ENCODE results near the gene NELL2.

NELL2 gene

GRCh38 chr12:44476683-44477082 lies 399.4 kb downstream of the NELL2 start:
- Mint-ChIP-seq H3K36me3 (no peaks in the 10 kb centered on the region), H3K4me1 (no peaks in the 10 kb centered on the region), H3K27me3 (no peaks in the 10 kb centered on the region), H3K4me3 (no peak overlapping the region), H3K9me3 (peaks cover 17 to 27% of the 10 kb centered on the region in 2 donors), H3K27ac (no peak overlapping the region)
- no peak for ATAC-seq (replicated peaks)
- DNase-seq: no peak

- no peaks in the 10 kb centered on the region for H3K4me1 Mint-ChIP-seq
- DNase-seq (no peak), ATAC-seq (replicated peaks) (no peak)
- H3K9me3 Mint-ChIP-seq: peaks cover 4 to 6% of the 10 kb centered on the region in 2 donors
- no peak overlapping the region for H3K27ac Mint-ChIP-seq
- no peak overlapping the region for H3K4me3 Mint-ChIP-seq
- no peaks in the 10 kb centered on the region for H3K36me3 Mint-ChIP-seq
- H3K27me3 Mint-ChIP-seq: no peaks in the 10 kb centered on the region
Measured at GRCh38 chr12:44465139-44465538, 411.0 kb downstream of the NELL2 start.

- Mint-ChIP-seq H3K27ac (no peak overlapping the region), H3K4me1 (no peaks in the 10 kb centered on the region), H3K36me3 (no peaks in the 10 kb centered on the region), H3K4me3 (no peak overlapping the region), H3K27me3 (no peaks in the 10 kb centered on the region), H3K9me3 (peaks cover 5 to 6% of the 10 kb centered on the region in 2 donors)
- DNase-seq (no peak), ATAC-seq (replicated peaks) (no peak)
Measured at GRCh38 chr12:44464180-44464579, 411.9 kb downstream of the NELL2 start.

- Mint-ChIP-seq H3K4me1 (no peaks in the 10 kb centered on the region), H3K4me3 (no peak overlapping the region), H3K27me3 (no peaks in the 10 kb centered on the region), H3K27ac (no peak overlapping the region), H3K36me3 (no peaks in the 10 kb centered on the region), H3K9me3 (peaks cover 5 to 6% of the 10 kb centered on the region in 2 donors)
- no peak for DNase-seq
- no peak for ATAC-seq (replicated peaks)
Measured at GRCh38 chr12:44462729-44463128, 413.4 kb downstream of the NELL2 start.

GRCh38 chr12:44460261-44460660 lies 415.9 kb downstream of the NELL2 start:
- peaks cover 1 to 3% of the 10 kb centered on the region in 2 donors for H3K9me3 Mint-ChIP-seq
- no peak overlapping the region for H3K4me3 Mint-ChIP-seq
- no peak for DNase-seq
- no peak overlapping the region for H3K27ac Mint-ChIP-seq
- no peaks in the 10 kb centered on the region for H3K4me1 Mint-ChIP-seq
- no peak for ATAC-seq (replicated peaks)
- no peaks in the 10 kb centered on the region for H3K27me3 Mint-ChIP-seq
- no peaks in the 10 kb centered on the region for H3K36me3 Mint-ChIP-seq

- DNase-seq (no peak), ATAC-seq (replicated peaks) (no peak)
- Mint-ChIP-seq H3K36me3 (no peaks in the 10 kb centered on the region), H3K9me3 (peaks cover 0 to 1% of the 10 kb centered on the region in 2 donors), H3K27ac (no peak overlapping the region), H3K4me1 (no peaks in the 10 kb centered on the region), H3K27me3 (no peaks in the 10 kb centered on the region), H3K4me3 (no peak overlapping the region)
Measured at GRCh38 chr12:44459569-44459968, 416.5 kb downstream of the NELL2 start.
